Sigmoid colon (tissue), 7 donors: Measurements from ENCODE around the gene USP13. TPM values are rescaled to one million over a fixed set of nuclear protein-coding genes. Genes with fewer than 3 reads are reported as not detected.

Source experiments
- DNase-seq: peaks from one replicate; pipeline ENCODE4 v3.0.0-alpha.2; 2019
- H3K27ac ChIP-seq, 4 donors: fragments of 200-600 bp; sonication (generic); one replicate each; pipeline ENCODE4 v1.5.1; 2016 to 2019; ENCODE audit warnings: mild to moderate bottlenecking in 1 of 4
- H3K27me3 ChIP-seq, 3 donors: fragments of 200-600 bp; sonication (generic); one replicate each; pipeline ENCODE4 v1.5.1; 2019; ENCODE audit warnings: mild to moderate bottlenecking in 1 of 3
- H3K36me3 ChIP-seq, 4 donors: fragments of 200-600 bp; sonication (generic); one replicate each; pipeline ENCODE4 v1.5.1; 2016 to 2019
- H3K4me1 ChIP-seq, 4 donors: fragments of 200-600 bp; sonication (generic); one replicate each; pipeline ENCODE4 v1.5.1; 2017 to 2019
- H3K4me3 ChIP-seq, 4 donors: fragments of 200-600 bp; sonication (generic); one replicate each; pipeline ENCODE4 v1.5.1; 2017 to 2019; ENCODE audit warnings: mild to moderate bottlenecking in 2 of 4, moderate library complexity in 1 of 4
- H3K9me3 ChIP-seq, 4 donors: fragments of 200-600 bp in 3 of 4; sonication (generic) in 3 of 4; one replicate each; pipeline versions ENCODE4 v1.5.1 to v1.6.1; 2013 to 2019
- CTCF ChIP-seq, 4 experiments: fragments of 450-650 bp in 3 of 4; fragments of 200-600 bp in 1 of 4; IDR thresholded peaks; one replicate each; pipeline ENCODE4 v1.5.1; 2016 to 2019; ENCODE audit warnings: antibody characterized with exemption in 4 of 4, mild to moderate bottlenecking in 3 of 4, moderate library complexity in 2 of 4
- EP300 ChIP-seq, 4 donors: sonication (generic); formaldehyde crosslinking; IDR thresholded peaks; one replicate each; pipeline ENCODE4 v1.6.1; 2017; ENCODE audit warnings: antibody characterized with exemption in 4 of 4
- POLR2A ChIP-seq, 2 donors: fragments of 450-650 bp; IDR thresholded peaks; one replicate each; pipeline ENCODE4 v1.6.1; 2016; ENCODE audit warnings: antibody characterized with exemption in 2 of 2, mild to moderate bottlenecking in 2 of 2, moderate library complexity in 2 of 2
- POLR2AphosphoS5 ChIP-seq, 4 donors: sonication (generic); formaldehyde crosslinking; IDR thresholded peaks; one replicate each; pipeline ENCODE4 v1.6.1; 2017; ENCODE audit warnings: antibody characterized with exemption in 4 of 4
- WGBS, 2 donors: extraction: QIAGEN DNeasy Blood & Tissue Kit; methylation state at CpG; one replicate each; pipeline ENCODE4 v1.1.7; 2013; 5-methylcytosine and 5-hydroxymethylcytosine counted together
- intact Hi-C: fragments of 100-400 bp; cut with DNase I; formaldehyde crosslinking; loops from one replicate; pipeline ENCODE4 v1.15.1; 2023
- polyA plus RNA-seq, 3 donors: library from polyadenylated mRNA; stranded (reverse); fragments of 200-250 nt; gene quantifications; one replicate each; pipeline ENCODE4 v1.2.3, GENCODE V29; 2013
- total RNA-seq, 4 donors: library from RNA; depleted of rRNA; stranded (reverse); fragments of >200 nt; gene quantifications; one replicate each; pipeline ENCODE4 v1.1.0, GENCODE V29; 2016
- donor health status: healthy with polysubstance abuse.
- donor health status: Bipolar disorder and iron deficiency.
- donor health status: healthy.

The USP13 gene
- total and polyA plus RNA-seq, 7 donors = 0.69 to 11.1 (median 7.2) TPM

- no peak for DNase-seq
- intact Hi-C loops = no loop called here
- no peak for TF ChIP-seq CTCF (IDR thresholded peaks at IDR 0.05)
- TF ChIP-seq EP300 (IDR thresholded peaks at IDR 0.05) = no peak
- no peak for TF ChIP-seq POLR2A (IDR thresholded peaks at IDR 0.05)
- TF ChIP-seq POLR2AphosphoS5 (IDR thresholded peaks at IDR 0.05) = no peak
- H3K4me1 ChIP-seq = no peaks in the 10 kb centered on the region
- peaks cover 0 to 38% (median 7%) of the 10 kb centered on the region in 4 donors for H3K36me3 ChIP-seq
- H3K27ac ChIP-seq = no peak overlapping the region
- no peak overlapping the region for H3K4me3 ChIP-seq
- H3K27me3 ChIP-seq = no peaks in the 10 kb centered on the region
- WGBS, 2 donors = 97% methylated on average over 3 of the region's 3 CpGs
- no peaks in the 10 kb centered on the region for H3K9me3 ChIP-seq
Measured at GRCh38 chr3:179730506-179730905, 77.7 kb downstream of the USP13 start.

- Histone ChIP-seq H3K4me3 (no peak overlapping the region), H3K9me3 (no peaks in the 10 kb centered on the region), H3K27ac (no peak overlapping the region), H3K27me3 (no peaks in the 10 kb centered on the region), H3K4me1 (no peaks in the 10 kb centered on the region), H3K36me3 (peaks cover 0 to 38% (median 7%) of the 10 kb centered on the region in 4 donors)
- DNase-seq = no peak
- 94 to 96% methylated on average over 9 of the region's 9 CpGs for WGBS, 2 donors
- TF ChIP-seq CTCF (IDR thresholded peaks at IDR 0.05) (no peak), POLR2A (IDR thresholded peaks at IDR 0.05) (no peak), EP300 (IDR thresholded peaks at IDR 0.05) (no peak), POLR2AphosphoS5 (IDR thresholded peaks at IDR 0.05) (no peak)
- intact Hi-C loops = no loop called here
Measured at GRCh38 chr3:179731544-179731943, 78.7 kb downstream of the USP13 start.

GRCh38 chr3:179732661-179733348, 80.0 kb downstream of the USP13 start:
- Histone ChIP-seq H3K36me3 (peaks cover 0 to 40% (median 7%) of the 10 kb centered on the region in 4 donors), H3K4me3 (no peak overlapping the region), H3K4me1 (no peaks in the 10 kb centered on the region), H3K9me3 (no peaks in the 10 kb centered on the region), H3K27ac (no peak overlapping the region), H3K27me3 (no peaks in the 10 kb centered on the region)
- 92 to 95% methylated on average over 7 of the region's 7 CpGs for WGBS, 2 donors
- DNase-seq = no peak
- TF ChIP-seq CTCF (IDR thresholded peaks at IDR 0.05) = no peak
- no peak for TF ChIP-seq POLR2A (IDR thresholded peaks at IDR 0.05)
- TF ChIP-seq POLR2AphosphoS5 (IDR thresholded peaks at IDR 0.05) = no peak
- no peak for TF ChIP-seq EP300 (IDR thresholded peaks at IDR 0.05)
- intact Hi-C loops = no loop called here

GRCh38 chr3:179733797-179734196, 81.0 kb downstream of the USP13 start:
- Histone ChIP-seq H3K36me3 (peaks cover 0 to 41% (median 7%) of the 10 kb centered on the region in 4 donors), H3K4me3 (no peak overlapping the region), H3K4me1 (no peaks in the 10 kb centered on the region), H3K27ac (no peak overlapping the region), H3K9me3 (no peaks in the 10 kb centered on the region), H3K27me3 (no peaks in the 10 kb centered on the region)
- no peak for DNase-seq
- TF ChIP-seq POLR2A (IDR thresholded peaks at IDR 0.05) = no peak
- TF ChIP-seq EP300 (IDR thresholded peaks at IDR 0.05) = no peak
- no peak for TF ChIP-seq POLR2AphosphoS5 (IDR thresholded peaks at IDR 0.05)
- TF ChIP-seq CTCF (IDR thresholded peaks at IDR 0.05) = no peak
- 91 to 92% methylated on average over 5 of the region's 5 CpGs for WGBS, 2 donors
- intact Hi-C loops = no loop called here
